OCI-LY3 (cell line): ENCODE results near the gene SMIM38.

Source experiments
- EZH2phosphoT487 ChIP-seq: fragments of 200-600 bp; shearing (Covaris generic); IDR thresholded peaks from 2 replicates; pipeline ENCODE4 v1.6.1; 2018; ENCODE audit warnings: antibody characterized with exemption, mixed run types, low read depth
- TF ChIP-seq, protein P1 (sequence below): fragments of 200-600, 300-600 bp; sonication (generic); IDR thresholded peaks from 2 replicates; pipeline ENCODE4 v1.5.1; 2014; ENCODE audit warnings: antibody characterized with exemption, low read length, low read depth

DNA sequence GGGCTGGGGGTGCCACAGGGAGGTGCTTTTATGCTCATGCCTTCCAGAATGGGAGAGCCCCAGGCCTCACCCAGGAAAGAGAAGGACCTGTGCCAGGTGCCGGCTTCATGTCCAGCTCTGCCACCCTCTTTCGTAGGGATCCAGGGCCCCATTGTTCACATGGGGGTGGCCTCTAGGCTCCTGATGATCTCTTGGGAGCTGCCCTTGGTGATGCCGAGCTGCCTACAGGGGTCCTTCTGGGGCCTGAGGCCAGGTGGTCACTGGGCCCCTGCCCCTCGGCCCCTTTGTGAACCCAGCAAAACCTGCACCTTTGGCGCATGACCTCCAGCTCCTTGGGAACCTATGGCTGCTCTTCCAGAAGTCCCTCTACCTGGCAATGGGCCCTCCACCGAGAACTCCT, 41.4 kb upstream of the SMIM38 start:
- TF ChIP-seq, protein P1, sequence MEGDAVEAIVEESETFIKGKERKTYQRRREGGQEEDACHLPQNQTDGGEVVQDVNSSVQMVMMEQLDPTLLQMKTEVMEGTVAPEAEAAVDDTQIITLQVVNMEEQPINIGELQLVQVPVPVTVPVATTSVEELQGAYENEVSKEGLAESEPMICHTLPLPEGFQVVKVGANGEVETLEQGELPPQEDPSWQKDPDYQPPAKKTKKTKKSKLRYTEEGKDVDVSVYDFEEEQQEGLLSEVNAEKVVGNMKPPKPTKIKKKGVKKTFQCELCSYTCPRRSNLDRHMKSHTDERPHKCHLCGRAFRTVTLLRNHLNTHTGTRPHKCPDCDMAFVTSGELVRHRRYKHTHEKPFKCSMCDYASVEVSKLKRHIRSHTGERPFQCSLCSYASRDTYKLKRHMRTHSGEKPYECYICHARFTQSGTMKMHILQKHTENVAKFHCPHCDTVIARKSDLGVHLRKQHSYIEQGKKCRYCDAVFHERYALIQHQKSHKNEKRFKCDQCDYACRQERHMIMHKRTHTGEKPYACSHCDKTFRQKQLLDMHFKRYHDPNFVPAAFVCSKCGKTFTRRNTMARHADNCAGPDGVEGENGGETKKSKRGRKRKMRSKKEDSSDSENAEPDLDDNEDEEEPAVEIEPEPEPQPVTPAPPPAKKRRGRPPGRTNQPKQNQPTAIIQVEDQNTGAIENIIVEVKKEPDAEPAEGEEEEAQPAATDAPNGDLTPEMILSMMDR: no peak
- no peak for TF ChIP-seq EZH2phosphoT487
